Activated naive CD4-positive, alpha-beta T cell treated with Interleukin-2 at 50 U/mL for 16 hours (primary cell): ENCODE data around the gene ZNF740.

Experiments used
- DNase-seq: peaks from one replicate; pipeline ENCODE4 v3.0.0-alpha.2; 2020

ZNF740 gene

GRCh38 chr12:53230108-53230845 is 49.8 kb downstream of the ZNF740 start:
- DNase-seq, result no peak

GRCh38 chr12:53231671-53231920 is 51.1 kb downstream of the ZNF740 start:
- no peak for DNase-seq

- peak; percentile 78 for DNase-seq
Measured at GRCh38 chr12:53231921-53232645, 51.6 kb downstream of the ZNF740 start, which contains the start of gene RARG. Gene RARG, minus strand, starts transcription at chr12:53232209. Its CDS starts 4,664 bp downstream, at chr12:53227545.

- peak; percentile 56 for DNase-seq
Measured at GRCh38 chr12:53232646-53233461, 52.3 kb downstream of the ZNF740 start.

- no peak for DNase-seq
Measured at GRCh38 chr12:53233671-53234121, 53.2 kb downstream of the ZNF740 start.

- DNase-seq, result peak; percentile 28
Measured at GRCh38 chr12:53234271-53234914, 53.9 kb downstream of the ZNF740 start.

- DNase-seq, result no peak
Measured at GRCh38 chr12:53235164-53235563, 54.6 kb downstream of the ZNF740 start.

- peak; percentile 41 for DNase-seq
Measured at GRCh38 chr12:53235742-53236442, 55.4 kb downstream of the ZNF740 start.

- DNase-seq, result peak; percentile 69
Measured at GRCh38 chr12:53236443-53237111, 56.1 kb downstream of the ZNF740 start.

GRCh38 chr12:53239643-53240258 is 59.2 kb downstream of the ZNF740 start:
- no peak for DNase-seq

- no peak for DNase-seq
Measured at GRCh38 chr12:53241623-53242412, 61.3 kb downstream of the ZNF740 start.

- DNase-seq, result no peak
Measured at GRCh38 chr12:53244337-53244736, 63.8 kb downstream of the ZNF740 start.
